SJCRH30 (cell line): ENCODE data around the gene USP2. TPM values are rescaled to one million over a fixed set of nuclear protein-coding genes. Genes with fewer than 3 reads are reported as not detected.

Source experiments
- DNase-seq, 2 experiments: peaks; one replicate each; pipeline ENCODE4 v3.0.0-alpha.2; 2015 to 2020
- H3K27ac ChIP-seq: fragments of 250-450 bp; sonication (Bioruptor Pico); 2 replicates; pipeline ENCODE4 v1.5.1; 2020; ENCODE audit warnings: mild to moderate bottlenecking, moderate library complexity
- H3K27me3 ChIP-seq: fragments of 250-450 bp; sonication (Bioruptor Pico); 2 replicates; pipeline ENCODE4 v1.5.1; 2020; ENCODE audit warnings: mild to moderate bottlenecking, moderate library complexity
- H3K36me3 ChIP-seq: fragments of 250-450 bp; sonication (Bioruptor Pico); 2 replicates; pipeline ENCODE4 v1.5.1; 2020; ENCODE audit warnings: mild to moderate bottlenecking, moderate library complexity
- H3K4me1 ChIP-seq: fragments of 250-450 bp; sonication (Bioruptor Pico); 2 replicates; pipeline ENCODE4 v1.5.1; 2020; ENCODE audit warnings: mild to moderate bottlenecking, moderate library complexity
- H3K4me3 ChIP-seq: fragments of 250-450 bp; sonication (Bioruptor Pico); 2 replicates; pipeline ENCODE4 v1.5.1; 2020; ENCODE audit warnings: mild to moderate bottlenecking, moderate library complexity
- H3K9me3 ChIP-seq: fragments of 250-450 bp; sonication (Bioruptor Pico); replicated peaks from 2 replicates; pipeline ENCODE4 v1.5.1; 2020; ENCODE audit warnings: mild to moderate bottlenecking, moderate library complexity
- total RNA-seq: library from RNA; depleted of rRNA; stranded (reverse); fragments of >200 nt; shearing (Covaris generic); gene quantifications from 2 replicates; pipeline ENCODE4 v1.2.3, GENCODE V29; 2014

Gene USP2
- total RNA-seq, 1 experiment from 2014 or later, result 2.4 TPM

GRCh38 chr11:119366690-119367620 lies 14.5 kb downstream of the USP2 start:
- H3K4me1 ChIP-seq, result peaks cover 51% of the 10 kb centered on the region
- no peaks in the 10 kb centered on the region for H3K36me3 ChIP-seq
- no peaks in the 10 kb centered on the region for H3K9me3 ChIP-seq
- no peaks in the 10 kb centered on the region for H3K27me3 ChIP-seq
- no peak for DNase-seq
- no peak overlapping the region for H3K27ac ChIP-seq
- no peak overlapping the region for H3K4me3 ChIP-seq

GRCh38 chr11:119365071-119365591 lies 16.4 kb downstream of the USP2 start:
- DNase-seq, result no peak
- Histone ChIP-seq H3K9me3 (no peaks in the 10 kb centered on the region), H3K27me3 (no peaks in the 10 kb centered on the region), H3K27ac (no peak overlapping the region), H3K4me1 (peaks cover 57% of the 10 kb centered on the region), H3K36me3 (no peaks in the 10 kb centered on the region), H3K4me3 (no peak overlapping the region)

GRCh38 chr11:119363851-119364590 lies 17.5 kb downstream of the USP2 start:
- Histone ChIP-seq H3K4me3 (no peak overlapping the region), H3K27me3 (no peaks in the 10 kb centered on the region), H3K27ac (no peak overlapping the region), H3K9me3 (no peaks in the 10 kb centered on the region), H3K4me1 (peaks cover 48% of the 10 kb centered on the region), H3K36me3 (no peaks in the 10 kb centered on the region)
- no peak for DNase-seq

- Histone ChIP-seq H3K9me3 (no peaks in the 10 kb centered on the region), H3K4me3 (no peak overlapping the region), H3K27ac (no peak overlapping the region), H3K4me1 (peaks cover 44% of the 10 kb centered on the region), H3K36me3 (no peaks in the 10 kb centered on the region), H3K27me3 (no peaks in the 10 kb centered on the region)
- DNase-seq, result no peak
Measured at GRCh38 chr11:119363081-119363850, 18.2 kb downstream of the USP2 start.

GRCh38 chr11:119362741-119363080 lies 18.8 kb downstream of the USP2 start:
- Histone ChIP-seq H3K27ac (no peak overlapping the region), H3K4me3 (no peak overlapping the region), H3K36me3 (0 out of 2 replicates have a peak, but pooled peaks cover 2% of the 10 kb centered on the region), H3K4me1 (peaks cover 39% of the 10 kb centered on the region), H3K27me3 (no peaks in the 10 kb centered on the region), H3K9me3 (no peaks in the 10 kb centered on the region)
- no peak for DNase-seq

GRCh38 chr11:119361941-119362725 lies 19.4 kb downstream of the USP2 start:
- H3K27ac ChIP-seq, result peak overlapping the region; percentile 70
- H3K36me3 ChIP-seq, result 0 out of 2 replicates have a peak, but pooled peaks cover 2% of the 10 kb centered on the region
- no peaks in the 10 kb centered on the region for H3K27me3 ChIP-seq
- DNase-seq, result no peak
- H3K4me1 ChIP-seq, result peaks cover 33% of the 10 kb centered on the region
- no peaks in the 10 kb centered on the region for H3K9me3 ChIP-seq
- H3K4me3 ChIP-seq, result no peak overlapping the region

- H3K36me3 ChIP-seq, result 0 out of 2 replicates have a peak, but pooled peaks cover 2% of the 10 kb centered on the region
- peak; percentile 89 to 91 for DNase-seq
- no peaks in the 10 kb centered on the region for H3K9me3 ChIP-seq
- H3K4me1 ChIP-seq, result peaks cover 30% of the 10 kb centered on the region
- peak overlapping the region; percentile 70 for H3K27ac ChIP-seq
- no peaks in the 10 kb centered on the region for H3K27me3 ChIP-seq
- no peak overlapping the region for H3K4me3 ChIP-seq
Measured at GRCh38 chr11:119361056-119361787, 20.3 kb downstream of the USP2 start.

- DNase-seq, result no peak
- 0 out of 2 replicates have a peak, but pooled peaks cover 2% of the 10 kb centered on the region for H3K36me3 ChIP-seq
- peaks cover 30% of the 10 kb centered on the region for H3K4me1 ChIP-seq
- no peaks in the 10 kb centered on the region for H3K27me3 ChIP-seq
- no peaks in the 10 kb centered on the region for H3K9me3 ChIP-seq
- H3K27ac ChIP-seq, result no peak overlapping the region; the same call in 1 of the 2 replicates
- H3K4me3 ChIP-seq, result no peak overlapping the region
Measured at GRCh38 chr11:119359365-119360214, 21.9 kb downstream of the USP2 start.

- no peak overlapping the region for H3K27ac ChIP-seq
- no peak overlapping the region for H3K4me3 ChIP-seq
- H3K36me3 ChIP-seq, result 0 out of 2 replicates have a peak, but pooled peaks cover 2% of the 10 kb centered on the region
- no peaks in the 10 kb centered on the region for H3K27me3 ChIP-seq
- DNase-seq, result no peak
- no peaks in the 10 kb centered on the region for H3K9me3 ChIP-seq
- H3K4me1 ChIP-seq, result peaks cover 24% of the 10 kb centered on the region
Measured at GRCh38 chr11:119357074-119357473, 24.4 kb downstream of the USP2 start.

GRCh38 chr11:119356349-119357031 lies 25.0 kb downstream of the USP2 start:
- Histone ChIP-seq H3K27ac (no peak overlapping the region), H3K36me3 (0 out of 2 replicates have a peak, but pooled peaks cover 2% of the 10 kb centered on the region), H3K27me3 (no peaks in the 10 kb centered on the region), H3K9me3 (no peaks in the 10 kb centered on the region), H3K4me3 (no peak overlapping the region), H3K4me1 (peaks cover 19% of the 10 kb centered on the region)
- no peak for DNase-seq

- Histone ChIP-seq H3K4me3 (no peak overlapping the region), H3K9me3 (no peaks in the 10 kb centered on the region), H3K27me3 (no peaks in the 10 kb centered on the region), H3K4me1 (peaks cover 10% of the 10 kb centered on the region), H3K27ac (no peak overlapping the region), H3K36me3 (0 out of 2 replicates have a peak, but pooled peaks cover 2% of the 10 kb centered on the region)
- no peak for DNase-seq
Measured at GRCh38 chr11:119355091-119355843, 26.2 kb downstream of the USP2 start.
